Neural progenitor cell (in vitro differentiated cells): ENCODE results near the gene NDUFC2. TPM values are rescaled to one million over a fixed set of nuclear protein-coding genes. Genes with fewer than 3 reads are reported as not detected.

Source experiments
- DNase-seq: peaks from one replicate; pipeline ENCODE4 v3.0.0-alpha.2; 2016; ENCODE audit warnings: low spot score
- H2AFZ ChIP-seq: fragments of 200-600 bp; sonication (generic); replicated peaks from 2 replicates; pipeline ENCODE4 v1.6.1; 2016; ENCODE audit warnings: antibody characterized with exemption
- H3F3A ChIP-seq: fragments of 200-600 bp; sonication (generic); 2 replicates; pipeline ENCODE4 v1.6.1; 2016; ENCODE audit warnings: antibody characterized with exemption, low read depth
- H3K27ac ChIP-seq: fragments of 200-600 bp; sonication (generic); 2 replicates; pipeline ENCODE4 v1.5.1; 2016; ENCODE audit warnings: mild to moderate bottlenecking
- H3K27me3 ChIP-seq: fragments of 200-600 bp; sonication (generic); 2 replicates; pipeline ENCODE4 v1.6.1; 2016; ENCODE audit warnings: mild to moderate bottlenecking, moderate library complexity
- H3K36me3 ChIP-seq: fragments of 200-600 bp; sonication (generic); 2 replicates; pipeline ENCODE4 v1.5.1; 2016
- H3K4me1 ChIP-seq: fragments of 200-600 bp; sonication (generic); 2 replicates; pipeline ENCODE4 v1.6.1; 2016; ENCODE audit warnings: mixed run types
- H3K4me2 ChIP-seq: fragments of 200-600 bp; sonication (generic); 2 replicates; pipeline ENCODE4 v1.6.1; 2016
- H3K4me3 ChIP-seq: fragments of 200-600 bp; sonication (generic); 2 replicates; pipeline ENCODE4 v1.5.1; 2016
- H3K79me2 ChIP-seq: fragments of 200-600 bp; sonication (generic); 2 replicates; pipeline ENCODE4 v1.6.1; 2016; ENCODE audit warnings: low read depth
- H3K9ac ChIP-seq: fragments of 200-600 bp; sonication (generic); 2 replicates; pipeline ENCODE4 v1.6.1; 2016
- H3K9me3 ChIP-seq: fragments of 200-600 bp; sonication (generic); 2 replicates; pipeline ENCODE4 v1.5.1; 2016; ENCODE audit warnings: low read depth
- H4K20me1 ChIP-seq: fragments of 200-600 bp; sonication (generic); 2 replicates; pipeline ENCODE4 v1.6.1; 2016; ENCODE audit warnings: low read depth
- H3K27ac Mint-ChIP-seq: 3 replicates; pipeline ENCODE4 v1.8.0; 2021; ENCODE audit warnings: mixed read lengths
- H3K27me3 Mint-ChIP-seq: 2 replicates; pipeline ENCODE4 v1.8.0; 2022; ENCODE audit warnings: low read depth, mild to moderate bottlenecking, inconsistent platforms, moderate library complexity, mixed read lengths; ENCODE audit not compliant: insufficient read depth
- H3K36me3 Mint-ChIP-seq: 3 replicates; pipeline ENCODE4 v1.8.0; 2021; ENCODE audit warnings: mixed read lengths
- H3K4me1 Mint-ChIP-seq: 3 replicates; pipeline ENCODE4 v1.8.0; 2021; ENCODE audit warnings: mixed read lengths
- H3K4me3 Mint-ChIP-seq: 3 replicates; pipeline ENCODE4 v1.8.0; 2021; ENCODE audit warnings: mild to moderate bottlenecking, moderate library complexity, mixed read lengths
- H3K9me3 Mint-ChIP-seq: 3 replicates; pipeline ENCODE4 v1.8.0; 2020; ENCODE audit warnings: mixed read lengths
- CTCF ChIP-seq: fragments of 200-600 bp; sonication (generic); IDR thresholded peaks from 2 replicates; pipeline ENCODE4 v1.5.1; 2017; ENCODE audit warnings: antibody characterized with exemption, mild to moderate bottlenecking
- EZH2 ChIP-seq: fragments of 200-600 bp; sonication (generic); IDR thresholded peaks from 2 replicates; pipeline ENCODE4 v1.6.1; 2017; ENCODE audit warnings: antibody characterized with exemption, mild to moderate bottlenecking, moderate library complexity
- EZH2phosphoT487 ChIP-seq: fragments of 200-600 bp; sonication (generic); IDR thresholded peaks from 2 replicates; pipeline ENCODE4 v1.6.1; 2017; ENCODE audit warnings: antibody characterized with exemption
- total RNA-seq: library from RNA; depleted of rRNA; stranded (reverse); fragments of >200 nt; gene quantifications from 2 replicates; pipeline ENCODE4 v1.2.3, GENCODE V29; 2015; ENCODE audit warnings: low replicate concordance

NDUFC2 gene
- total RNA-seq, 1 donor from 2014 or later, result 36.7 TPM

DNA sequence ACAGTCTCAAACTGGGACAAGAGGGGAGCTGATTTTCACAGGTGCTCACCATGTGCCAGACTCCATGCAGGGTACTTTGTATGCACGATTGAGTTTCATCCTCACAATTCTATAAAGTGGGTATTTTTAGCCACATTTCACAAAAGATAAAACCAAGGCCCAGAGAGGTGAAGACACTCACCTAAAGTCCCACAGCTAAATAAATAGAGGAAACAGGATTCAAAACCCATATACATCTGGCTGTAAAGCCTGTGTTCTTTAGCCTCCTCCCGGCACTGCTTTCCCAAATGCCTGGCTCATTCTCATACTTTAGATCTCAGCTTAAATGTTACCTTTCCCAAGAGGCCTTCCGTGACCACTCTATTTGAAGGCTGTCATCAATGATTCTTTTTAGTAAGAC lies 43.3 kb downstream of the NDUFC2 start:
- H3K36me3 Mint-ChIP-seq, result no peaks in the 10 kb centered on the region
- no peaks in the 10 kb centered on the region for H3K4me1 Mint-ChIP-seq
- peaks cover 2% of the 10 kb centered on the region for H3K27me3 Mint-ChIP-seq

GRCh38 chr11:78034623-78035022 lies 45.0 kb downstream of the NDUFC2 start:
- Mint-ChIP-seq H3K9me3 (no peaks in the 10 kb centered on the region), H3K27ac (no peak overlapping the region), H3K36me3 (no peaks in the 10 kb centered on the region), H3K4me3 (no peak overlapping the region), H3K27me3 (peaks cover 2% of the 10 kb centered on the region), H3K4me1 (peaks cover 10% of the 10 kb centered on the region)
- Histone ChIP-seq H3F3A (no peaks in the 10 kb centered on the region), H3K4me1 (peaks cover 9% of the 10 kb centered on the region), H4K20me1 (no peaks in the 10 kb centered on the region), H3K4me3 (no peak overlapping the region), H3K4me2 (no peak overlapping the region), H3K27me3 (no peaks in the 10 kb centered on the region), H3K36me3 (no peaks in the 10 kb centered on the region), H3K9me3 (no peaks in the 10 kb centered on the region), H2AFZ (peak overlapping the region; percentile 77), H3K27ac (no peak overlapping the region), H3K79me2 (no peaks in the 10 kb centered on the region), H3K9ac (no peak overlapping the region)
- TF ChIP-seq CTCF, result peak; percentile 23
- no peak for TF ChIP-seq EZH2
- no peak for DNase-seq

More for the DNA sequence above, 43.3 kb downstream of the NDUFC2 start:
- no peaks in the 10 kb centered on the region for H3K9me3 ChIP-seq
- TF ChIP-seq CTCF, result no peak
- no peak for TF ChIP-seq EZH2phosphoT487
- no peak for TF ChIP-seq EZH2
- no peak overlapping the region for H3K4me2 ChIP-seq
- H3K27ac ChIP-seq, result no peak overlapping the region
- no peaks in the 10 kb centered on the region for H3K36me3 ChIP-seq
- no peak overlapping the region for H3K4me3 ChIP-seq
- no peak overlapping the region for H2AFZ ChIP-seq
- no peaks in the 10 kb centered on the region for H3K79me2 ChIP-seq
- peaks cover 4% of the 10 kb centered on the region for H3K4me1 ChIP-seq
- no peaks in the 10 kb centered on the region for H3F3A ChIP-seq
- no peaks in the 10 kb centered on the region for H3K27me3 ChIP-seq
- Mint-ChIP-seq H3K9me3 (no peaks in the 10 kb centered on the region), H3K4me3 (no peak overlapping the region), H3K27ac (peak overlapping the region; percentile 51)
- no peaks in the 10 kb centered on the region for H4K20me1 ChIP-seq
- no peak overlapping the region for H3K9ac ChIP-seq
- no peak for DNase-seq

- Histone ChIP-seq H3K4me1 (peaks cover 9% of the 10 kb centered on the region), H3K9ac (no peak overlapping the region), H3K27ac (no peak overlapping the region), H3K9me3 (no peaks in the 10 kb centered on the region), H2AFZ (no peak overlapping the region), H3F3A (no peaks in the 10 kb centered on the region), H3K79me2 (no peaks in the 10 kb centered on the region), H3K36me3 (no peaks in the 10 kb centered on the region), H3K27me3 (no peaks in the 10 kb centered on the region), H3K4me3 (no peak overlapping the region), H3K4me2 (no peak overlapping the region), H4K20me1 (no peaks in the 10 kb centered on the region)
- no peak for TF ChIP-seq EZH2
- TF ChIP-seq CTCF, result no peak
- no peak for TF ChIP-seq EZH2phosphoT487
- no peaks in the 10 kb centered on the region for H3K9me3 Mint-ChIP-seq
- no peak for DNase-seq
- no peak overlapping the region for H3K4me3 Mint-ChIP-seq
- H3K27me3 Mint-ChIP-seq, result peaks cover 2% of the 10 kb centered on the region
- H3K36me3 Mint-ChIP-seq, result no peaks in the 10 kb centered on the region
- H3K27ac Mint-ChIP-seq, result no peak overlapping the region
- H3K4me1 Mint-ChIP-seq, result peaks cover 10% of the 10 kb centered on the region
Measured at GRCh38 chr11:78033040-78033439, 46.6 kb downstream of the NDUFC2 start.

DNA sequence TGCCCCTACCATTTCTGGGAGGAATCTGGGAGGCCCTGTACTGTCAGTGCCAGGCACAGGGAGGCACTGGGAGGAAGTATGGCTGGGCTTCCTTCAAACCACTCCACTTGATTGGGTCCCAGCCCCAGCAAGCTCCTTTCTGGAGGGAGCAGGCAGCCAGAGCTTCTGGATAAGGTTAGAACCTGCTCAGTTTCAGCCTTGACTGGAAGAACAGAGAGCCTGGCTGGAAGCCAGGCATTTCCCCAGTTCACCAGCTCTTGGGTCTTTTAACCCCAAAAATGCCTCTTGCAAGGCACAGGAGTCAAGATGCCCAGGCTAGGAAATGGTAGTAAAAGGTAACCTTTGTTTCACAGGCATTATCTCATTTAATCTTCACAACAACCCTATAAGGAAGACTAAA lies 47.6 kb downstream of the NDUFC2 start:
- H3K36me3 Mint-ChIP-seq, result no peaks in the 10 kb centered on the region
- no peaks in the 10 kb centered on the region for H3K9me3 ChIP-seq
- no peak for TF ChIP-seq EZH2
- TF ChIP-seq CTCF, result no peak
- TF ChIP-seq EZH2phosphoT487, result no peak
- no peak overlapping the region for H3K9ac ChIP-seq
- no peaks in the 10 kb centered on the region for H3F3A ChIP-seq
- H3K27ac Mint-ChIP-seq, result no peak overlapping the region
- no peaks in the 10 kb centered on the region for H3K36me3 ChIP-seq
- DNase-seq, result no peak
- H3K27ac ChIP-seq, result no peak overlapping the region
- no peak overlapping the region for H3K4me3 ChIP-seq
- H4K20me1 ChIP-seq, result no peaks in the 10 kb centered on the region
- H3K27me3 Mint-ChIP-seq, result no peaks in the 10 kb centered on the region
- no peak overlapping the region for H2AFZ ChIP-seq
- peaks cover 9% of the 10 kb centered on the region for H3K4me1 ChIP-seq
- no peak overlapping the region for H3K4me2 ChIP-seq
- no peaks in the 10 kb centered on the region for H3K27me3 ChIP-seq
- H3K4me3 Mint-ChIP-seq, result no peak overlapping the region
- peaks cover 10% of the 10 kb centered on the region for H3K4me1 Mint-ChIP-seq
- H3K79me2 ChIP-seq, result no peaks in the 10 kb centered on the region
- H3K9me3 Mint-ChIP-seq, result no peaks in the 10 kb centered on the region
